ENCODE results near the gene ATPAF2. TPM values are rescaled to one million over a fixed set of nuclear protein-coding genes. Genes with fewer than 3 reads are reported as not detected.

Gene ATPAF2
- total RNA-seq, 2 donors from 2014 or later = 31.4 to 50.8 TPM

DNA sequence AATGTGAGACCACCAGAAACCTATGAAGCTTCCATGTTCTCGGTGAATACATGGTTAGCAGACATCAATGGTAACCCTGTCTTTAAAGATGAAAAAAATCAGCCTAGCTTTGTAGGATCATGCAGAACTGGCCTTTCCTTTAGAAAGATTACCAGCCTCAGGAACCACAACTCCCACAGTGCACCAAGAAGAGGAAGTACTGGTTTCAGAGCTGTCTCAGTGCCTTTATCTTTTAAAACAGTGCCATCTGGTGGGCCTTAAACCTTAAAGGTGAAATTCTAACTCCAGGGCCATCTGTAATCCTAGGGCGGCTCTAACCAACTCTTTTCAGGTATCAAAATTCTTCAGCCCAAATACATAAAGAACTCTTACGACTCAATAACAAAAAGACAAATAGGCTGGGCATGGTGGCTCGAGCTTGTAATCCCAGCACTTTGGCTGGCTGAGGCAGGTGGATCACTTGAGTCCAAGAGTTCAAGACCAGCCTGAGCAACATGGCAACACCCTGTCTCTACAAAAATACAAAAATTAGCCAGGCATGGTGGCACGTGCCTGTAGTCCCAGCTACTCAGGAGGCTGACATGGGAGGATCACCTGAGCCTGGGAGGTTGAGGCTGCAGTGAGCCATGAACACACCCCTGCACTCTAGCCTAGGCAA is 5.4 kb downstream of the ATPAF2 start:
- DNase-seq = peak; percentile 81
- no peaks in the 10 kb centered on the region for H3K27me3 Mint-ChIP-seq (ENCODE audit: insufficient read depth)
- Histone ChIP-seq H3K36me3 (ENCODE audit: control insufficient read depth, insufficient read depth, low read length) (peaks cover 36% of the 10 kb centered on the region), H3K27ac (ENCODE audit: low read depth, low read length) (no peak overlapping the region), H3K4me3 (ENCODE audit: low read length) (no peak overlapping the region), H3K4me1 (ENCODE audit: control insufficient read depth, insufficient read depth, low read length) (no peaks in the 10 kb centered on the region), H3K9ac (ENCODE audit: extremely low read depth, low read length, poor library complexity, severe bottlenecking) (peak overlapping the region; percentile 3), H3K9me3 (ENCODE audit: control insufficient read depth, low read length) (no peaks in the 10 kb centered on the region), H3K27me3 (ENCODE audit: control insufficient read depth, insufficient read depth, low read length, poor library complexity, severe bottlenecking) (no peaks in the 10 kb centered on the region)
- peaks cover 8% of the 10 kb centered on the region for H3K36me3 Mint-ChIP-seq (ENCODE audit: low read depth)
- H3K9me3 Mint-ChIP-seq = no peaks in the 10 kb centered on the region
- H3K27ac Mint-ChIP-seq = peak overlapping the region; percentile 93
- no peak overlapping the region for H3K4me3 Mint-ChIP-seq
- 35 to 47% methylated on average over 5 of the region's 5 CpGs for WGBS, 2 experiments (ENCODE audit: insufficient coverage in 1 of 2, insufficient read length in 1 of 2)
- H3K4me1 Mint-ChIP-seq = peaks cover 32% of the 10 kb centered on the region
- TF ChIP-seq, protein P1, sequence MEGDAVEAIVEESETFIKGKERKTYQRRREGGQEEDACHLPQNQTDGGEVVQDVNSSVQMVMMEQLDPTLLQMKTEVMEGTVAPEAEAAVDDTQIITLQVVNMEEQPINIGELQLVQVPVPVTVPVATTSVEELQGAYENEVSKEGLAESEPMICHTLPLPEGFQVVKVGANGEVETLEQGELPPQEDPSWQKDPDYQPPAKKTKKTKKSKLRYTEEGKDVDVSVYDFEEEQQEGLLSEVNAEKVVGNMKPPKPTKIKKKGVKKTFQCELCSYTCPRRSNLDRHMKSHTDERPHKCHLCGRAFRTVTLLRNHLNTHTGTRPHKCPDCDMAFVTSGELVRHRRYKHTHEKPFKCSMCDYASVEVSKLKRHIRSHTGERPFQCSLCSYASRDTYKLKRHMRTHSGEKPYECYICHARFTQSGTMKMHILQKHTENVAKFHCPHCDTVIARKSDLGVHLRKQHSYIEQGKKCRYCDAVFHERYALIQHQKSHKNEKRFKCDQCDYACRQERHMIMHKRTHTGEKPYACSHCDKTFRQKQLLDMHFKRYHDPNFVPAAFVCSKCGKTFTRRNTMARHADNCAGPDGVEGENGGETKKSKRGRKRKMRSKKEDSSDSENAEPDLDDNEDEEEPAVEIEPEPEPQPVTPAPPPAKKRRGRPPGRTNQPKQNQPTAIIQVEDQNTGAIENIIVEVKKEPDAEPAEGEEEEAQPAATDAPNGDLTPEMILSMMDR (conservative IDR thresholded peaks at IDR 0.05) = peak; percentile 79

DNA sequence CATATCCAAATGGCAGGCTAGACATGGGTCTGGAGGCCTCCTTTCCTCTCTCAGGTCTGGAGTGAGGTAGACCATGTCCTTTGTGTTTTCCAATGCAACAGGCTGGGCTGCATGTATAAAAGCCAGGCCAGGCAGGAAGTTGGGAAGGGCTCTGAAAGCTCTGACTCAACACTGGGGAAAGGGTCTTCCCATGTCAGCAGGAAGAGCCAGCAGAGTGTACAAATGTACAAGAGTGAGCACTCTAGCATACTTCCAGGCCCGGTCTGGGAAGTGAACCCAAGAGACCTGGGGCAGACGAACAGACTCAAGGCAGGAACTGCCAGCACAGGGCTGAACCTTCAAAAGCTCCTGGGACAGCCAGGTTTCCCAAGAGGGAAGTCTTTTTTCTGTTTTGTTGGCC is 7.0 kb downstream of the ATPAF2 start:
- no peak overlapping the region for H3K9ac ChIP-seq (ENCODE audit: extremely low read depth, low read length, poor library complexity, severe bottlenecking)
- DNase-seq = no peak
- H3K4me3 ChIP-seq (ENCODE audit: low read length) = no peak overlapping the region
- no peaks in the 10 kb centered on the region for H3K27me3 ChIP-seq (ENCODE audit: control insufficient read depth, insufficient read depth, low read length, poor library complexity, severe bottlenecking)
- Mint-ChIP-seq H3K4me3 (no peak overlapping the region), H3K27me3 (ENCODE audit: insufficient read depth) (no peaks in the 10 kb centered on the region), H3K27ac (peak overlapping the region; percentile 49), H3K9me3 (no peaks in the 10 kb centered on the region), H3K4me1 (peaks cover 28% of the 10 kb centered on the region), H3K36me3 (ENCODE audit: low read depth) (peaks cover 13% of the 10 kb centered on the region)
- H3K27ac ChIP-seq (ENCODE audit: low read depth, low read length) = no peak overlapping the region
- TF ChIP-seq, protein P1 (conservative IDR thresholded peaks at IDR 0.05) = no peak
- 92 to 93% methylated on average over 2 of the region's 2 CpGs for WGBS, 2 experiments (ENCODE audit: insufficient coverage in 1 of 2, insufficient read length in 1 of 2)
- H3K4me1 ChIP-seq (ENCODE audit: control insufficient read depth, insufficient read depth, low read length) = no peaks in the 10 kb centered on the region
- no peaks in the 10 kb centered on the region for H3K9me3 ChIP-seq (ENCODE audit: control insufficient read depth, low read length)
- H3K36me3 ChIP-seq (ENCODE audit: control insufficient read depth, insufficient read depth, low read length) = peaks cover 47% of the 10 kb centered on the region

DNA sequence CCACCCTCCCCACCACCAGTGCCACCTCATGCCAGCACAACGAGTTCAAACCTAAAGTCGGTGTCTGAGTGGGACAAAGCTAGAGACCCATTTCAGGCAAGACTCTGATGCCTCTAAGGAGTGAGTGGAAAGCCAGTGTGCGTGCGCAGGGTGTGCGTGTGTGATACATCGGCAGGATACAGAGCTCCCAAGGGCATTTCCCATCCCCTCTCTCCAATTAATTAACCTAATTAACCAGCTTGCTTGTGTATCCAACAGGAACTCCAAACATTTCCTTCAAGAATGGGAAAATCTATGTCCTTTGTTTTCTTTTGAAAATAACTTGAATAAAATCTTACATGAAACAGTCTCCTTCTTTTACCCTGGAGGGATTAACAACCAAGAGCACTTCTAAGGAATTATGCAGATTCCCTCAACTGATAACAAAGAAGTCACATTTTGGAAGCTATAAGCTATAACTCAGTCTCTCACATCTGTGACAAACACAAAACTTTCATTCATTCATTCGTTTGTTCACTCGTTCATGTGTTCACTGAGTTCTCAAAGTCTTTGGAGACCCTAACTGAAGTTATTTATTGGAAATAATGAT is 9.9 kb downstream of the ATPAF2 start:
- Histone ChIP-seq H3K36me3 (ENCODE audit: control insufficient read depth, insufficient read depth, low read length) (peaks cover 60% of the 10 kb centered on the region), H3K27ac (ENCODE audit: low read depth, low read length) (peak overlapping the region; percentile 40), H3K27me3 (ENCODE audit: control insufficient read depth, insufficient read depth, low read length, poor library complexity, severe bottlenecking) (no peaks in the 10 kb centered on the region), H3K4me3 (ENCODE audit: low read length) (no peak overlapping the region), H3K9ac (ENCODE audit: extremely low read depth, low read length, poor library complexity, severe bottlenecking) (no peak overlapping the region), H3K9me3 (ENCODE audit: control insufficient read depth, low read length) (no peaks in the 10 kb centered on the region), H3K4me1 (ENCODE audit: control insufficient read depth, insufficient read depth, low read length) (no peaks in the 10 kb centered on the region)
- H3K4me1 Mint-ChIP-seq = peaks cover 18% of the 10 kb centered on the region
- DNase-seq = peak; percentile 42
- H3K27me3 Mint-ChIP-seq (ENCODE audit: insufficient read depth) = no peaks in the 10 kb centered on the region
- TF ChIP-seq, protein P1 (conservative IDR thresholded peaks at IDR 0.05) = no peak
- H3K36me3 Mint-ChIP-seq (ENCODE audit: low read depth) = peaks cover 23% of the 10 kb centered on the region
- 93% methylated on average over 5 to 8 of the region's 8 CpGs for WGBS, 2 experiments (ENCODE audit: insufficient coverage in 1 of 2, insufficient read length in 1 of 2)
- H3K27ac Mint-ChIP-seq = no peak overlapping the region
- no peak overlapping the region for H3K4me3 Mint-ChIP-seq
- H3K9me3 Mint-ChIP-seq = no peaks in the 10 kb centered on the region
